Activated naive CD8-positive, alpha-beta T cell treated with anti-CD3 and anti-CD28 coated beads, Interleukin-2, amount 50 U/mL, for 16 hours (primary cell): ENCODE measurements around the gene RNF217.
"Not testable (repeated sequence)": the region's sequence is repeated elsewhere in the genome, so short reads cannot be mapped to it uniquely, and the experiment has no call there.

Source experiments
- DNase-seq: peaks from one replicate; pipeline ENCODE4 v3.0.0-alpha.2; 2020; ENCODE audit warnings: low read depth, low spot score

Gene RNF217

DNA sequence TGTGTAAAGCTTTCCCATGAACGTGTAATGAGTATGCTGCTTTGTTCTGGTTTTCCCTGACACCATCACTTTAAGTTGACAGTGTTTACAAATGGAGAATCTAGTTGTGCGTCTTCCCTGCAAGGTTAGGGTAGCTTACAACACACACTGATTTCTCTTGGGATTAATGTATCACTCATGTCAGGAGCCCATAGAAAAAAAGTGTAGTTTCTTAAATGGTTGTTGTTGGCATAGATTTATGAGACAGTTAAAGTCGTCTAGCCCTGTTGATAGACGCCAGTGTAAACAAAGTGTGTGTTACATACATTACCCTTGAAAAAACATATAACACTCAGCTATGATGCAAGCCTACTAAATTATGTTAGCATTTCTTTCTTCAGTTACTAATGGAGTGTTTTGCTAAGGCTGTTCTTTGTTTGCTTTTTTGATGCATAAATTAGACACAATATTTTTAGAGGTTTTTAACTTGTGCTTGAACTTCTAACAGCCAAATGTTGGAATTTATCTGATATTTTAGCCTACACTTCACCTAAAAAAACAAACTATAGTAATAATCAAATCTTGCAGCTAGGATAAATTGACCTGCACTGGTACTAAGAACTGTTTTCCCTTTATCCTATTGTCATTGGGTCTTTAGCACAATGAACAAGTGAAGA lies 88.6 kb downstream of the RNF217 start:
- no peak for DNase-seq

DNA sequence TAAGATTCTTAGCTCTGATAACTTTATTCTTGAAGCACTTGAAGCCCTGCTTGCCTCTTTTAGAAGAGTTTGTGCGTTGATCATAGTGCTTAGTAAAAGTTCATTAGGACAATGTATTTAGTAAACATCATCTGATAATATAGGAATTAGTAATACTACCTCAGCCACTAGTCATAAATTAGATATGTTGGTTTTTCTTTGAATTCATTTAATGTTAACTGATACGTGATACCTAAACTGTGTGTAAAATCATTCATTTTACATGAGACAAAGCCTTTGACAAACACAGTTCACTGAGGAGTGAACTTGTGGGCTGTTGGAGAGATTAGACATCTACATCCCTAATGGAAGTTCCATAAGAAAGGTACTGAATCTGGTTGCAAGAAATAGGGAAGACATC lies 91.6 kb downstream of the RNF217 start:
- no peak for DNase-seq

DNA sequence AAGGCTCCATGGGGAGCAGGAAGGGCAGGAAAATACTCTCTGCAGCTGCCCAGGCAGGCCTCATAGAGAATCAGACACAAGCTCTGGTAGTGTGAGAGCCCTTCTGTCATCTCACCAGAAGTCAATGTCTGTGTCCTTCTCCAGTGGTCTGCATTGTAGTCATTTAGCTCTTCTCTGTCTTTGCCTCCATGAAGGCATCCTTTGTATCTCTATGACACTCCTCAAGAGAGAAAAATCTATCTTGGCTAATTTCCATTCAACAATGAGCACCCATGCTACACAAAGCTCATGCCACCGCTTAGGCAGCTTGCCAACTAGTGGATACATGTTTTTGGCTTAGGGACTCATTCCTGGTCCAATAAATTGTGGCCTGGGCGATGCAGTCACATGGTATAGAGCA lies 92.1 kb downstream of the RNF217 start:
- DNase-seq: no peak

DNA sequence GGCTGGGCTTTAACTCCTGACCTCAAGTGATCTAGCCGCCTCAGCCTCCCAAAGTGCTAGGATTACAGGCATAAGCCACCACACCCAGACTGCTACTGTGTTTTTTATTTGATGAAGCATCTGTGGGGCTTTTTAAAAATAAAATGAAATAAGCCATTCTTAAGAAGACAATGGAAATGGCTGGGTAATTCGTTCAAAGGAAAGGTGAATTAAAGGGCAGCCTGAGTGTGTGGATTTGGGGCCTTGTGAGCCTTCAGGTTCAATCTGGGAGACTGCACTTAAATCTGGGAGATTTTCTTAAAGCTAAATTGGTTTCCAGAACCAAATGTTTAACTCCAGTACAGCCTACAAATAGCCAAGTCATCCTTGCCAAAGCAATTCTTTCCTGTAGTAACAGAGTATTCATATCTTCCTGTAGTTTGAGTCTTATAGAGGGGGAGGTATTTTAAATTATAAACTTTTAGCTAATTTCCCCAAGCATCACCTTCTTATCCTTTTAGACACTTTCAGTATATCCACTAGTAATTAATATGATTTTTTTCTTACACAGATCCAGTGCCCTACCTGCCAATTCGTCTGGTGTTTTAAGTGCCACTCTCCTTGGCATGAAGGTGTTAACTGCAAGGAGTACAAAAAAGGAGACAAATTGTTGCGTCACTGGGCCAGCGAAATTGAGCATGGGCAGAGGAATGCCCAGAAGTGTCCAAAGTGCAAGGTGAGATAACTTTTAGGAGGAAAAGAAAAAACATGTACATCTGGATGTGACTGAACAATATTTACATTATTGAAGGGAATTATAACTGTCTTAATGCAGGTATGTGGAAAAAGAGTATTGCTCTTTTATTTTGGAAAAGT lies 95.4 kb downstream of the RNF217 start:
- DNase-seq: no peak

DNA sequence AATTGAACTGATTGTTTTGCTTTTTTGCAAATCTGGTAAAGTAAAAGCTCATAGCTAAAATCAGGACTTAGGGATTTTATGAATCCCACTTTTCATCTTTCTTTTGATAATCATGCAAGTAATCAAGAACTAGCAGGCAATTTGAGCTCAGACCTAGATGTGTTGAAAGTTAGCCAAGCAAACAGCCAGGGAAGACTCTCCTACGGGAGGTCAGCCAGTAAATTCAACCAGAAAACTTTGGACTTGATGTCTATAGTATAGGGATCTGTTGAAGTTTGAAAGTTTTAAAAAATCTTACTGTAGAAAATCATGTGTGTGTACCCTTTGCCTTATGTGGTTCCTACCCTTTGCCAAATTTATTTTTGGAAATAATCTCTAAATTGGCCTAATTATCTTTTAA lies 96.3 kb downstream of the RNF217 start:
- no peak for DNase-seq

DNA sequence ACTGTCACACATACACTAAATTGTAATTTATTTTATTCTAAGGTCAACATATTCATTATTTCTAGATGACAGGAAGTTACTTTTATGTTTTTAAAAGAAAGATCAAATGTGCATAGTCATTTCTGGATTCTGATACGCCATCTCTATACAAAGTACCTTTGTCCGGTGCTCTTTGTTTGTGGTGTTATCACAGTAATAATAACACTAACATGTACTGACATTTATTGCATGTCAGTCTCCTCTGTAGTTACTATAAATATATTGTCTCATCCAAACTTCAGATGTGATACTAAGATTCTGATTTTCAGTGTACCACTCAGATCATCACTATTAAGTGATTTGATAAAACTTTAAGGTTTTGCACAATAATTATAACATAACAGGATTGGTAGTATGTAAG lies 101.1 kb downstream of the RNF217 start:
- no peak for DNase-seq

DNA sequence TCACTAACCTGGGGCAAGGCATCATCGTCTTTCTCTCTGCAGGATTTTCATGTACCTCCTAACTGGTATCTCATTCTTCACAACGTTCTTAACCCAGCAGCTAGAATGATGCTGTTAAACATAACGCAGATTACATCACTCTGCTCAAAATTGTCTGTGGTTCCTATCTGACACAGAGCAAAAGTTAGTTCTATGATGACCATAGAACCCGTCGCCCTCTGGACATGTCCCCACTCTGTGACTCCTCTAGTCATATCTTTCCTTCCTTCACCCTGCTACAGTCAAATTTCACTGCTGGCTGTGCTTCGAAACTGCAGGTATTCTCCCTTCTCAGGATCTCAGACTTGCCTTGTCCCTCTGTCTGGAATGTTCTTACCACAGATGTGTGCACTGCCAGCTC lies 103.9 kb downstream of the RNF217 start:
- DNase-seq: no peak

DNA sequence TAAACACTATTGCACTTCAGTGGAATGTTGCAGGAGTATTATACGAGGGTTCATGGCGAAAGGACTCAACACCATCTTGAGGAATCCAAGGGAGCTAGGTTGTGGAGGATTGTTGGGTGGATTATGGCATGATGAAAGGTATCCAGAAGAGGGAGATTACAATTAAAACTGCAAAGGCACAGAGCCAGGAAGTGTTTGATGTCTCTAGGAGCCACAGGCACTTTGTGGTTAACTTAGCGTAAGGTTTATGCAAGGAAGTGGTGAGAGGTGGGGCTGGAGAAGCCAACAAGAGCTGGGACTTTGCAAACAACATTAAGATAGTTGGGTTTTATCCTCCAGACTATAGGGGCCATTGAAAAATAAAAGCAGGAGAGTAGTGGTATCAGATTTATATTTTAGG lies 104.7 kb downstream of the RNF217 start:
- no peak for DNase-seq

DNA sequence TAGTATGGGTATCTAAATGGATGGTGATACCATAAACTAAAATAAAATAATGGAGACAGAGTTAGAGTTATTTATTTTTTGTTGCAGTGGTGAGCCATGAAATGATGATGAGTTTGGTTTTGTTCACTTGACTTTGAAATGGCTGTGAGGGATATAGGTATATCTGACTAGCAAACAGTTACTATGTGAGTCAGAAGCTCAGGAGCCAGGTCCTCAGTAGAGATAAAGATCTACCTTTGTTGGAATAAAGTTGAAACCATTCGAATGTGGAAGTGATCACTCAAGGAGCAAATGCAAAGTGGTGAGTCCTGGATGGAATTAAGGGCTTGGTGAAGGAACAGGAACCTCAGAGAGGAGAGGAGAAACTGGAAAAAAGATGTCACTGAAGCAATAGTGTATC lies 105.3 kb downstream of the RNF217 start:
- DNase-seq: no peak

DNA sequence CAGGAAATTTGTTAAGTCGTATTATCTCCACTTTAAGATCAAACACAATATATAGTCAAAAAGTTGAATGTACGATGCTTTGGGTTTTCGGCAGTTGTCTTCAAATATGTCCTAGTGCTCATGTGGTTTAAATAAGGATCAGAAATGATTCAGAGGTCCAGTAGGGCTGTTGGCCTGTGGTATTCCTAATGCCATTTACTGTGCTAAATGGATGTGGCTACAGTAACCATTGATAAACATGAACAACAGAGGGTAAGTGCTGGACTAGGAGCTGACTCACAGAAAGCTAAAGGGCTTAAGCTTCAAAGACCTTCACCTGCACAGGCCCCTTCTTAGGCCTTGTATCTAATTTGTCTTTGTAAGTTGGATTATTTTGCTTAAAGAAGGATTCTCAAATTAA lies 110.8 kb downstream of the RNF217 start:
- no peak for DNase-seq

DNA sequence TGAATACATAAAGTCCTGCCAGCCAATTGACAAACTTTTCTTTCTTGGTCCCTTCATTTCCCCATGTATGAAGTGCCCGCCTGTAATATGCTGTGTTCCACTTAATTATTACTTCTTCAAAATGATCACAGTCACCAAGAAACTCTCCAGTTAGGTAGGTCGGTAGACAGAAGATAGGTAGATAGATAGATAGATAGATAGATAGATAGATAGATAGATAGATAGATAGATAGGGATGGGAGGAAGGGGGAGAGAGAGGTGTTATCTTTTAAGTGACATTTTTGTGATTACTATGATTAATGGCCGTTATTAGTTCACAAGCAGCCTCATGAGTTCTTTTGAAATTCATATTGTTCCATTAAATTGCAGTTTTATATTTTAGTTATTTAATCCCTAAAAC lies 111.9 kb downstream of the RNF217 start:
- DNase-seq: no peak

DNA sequence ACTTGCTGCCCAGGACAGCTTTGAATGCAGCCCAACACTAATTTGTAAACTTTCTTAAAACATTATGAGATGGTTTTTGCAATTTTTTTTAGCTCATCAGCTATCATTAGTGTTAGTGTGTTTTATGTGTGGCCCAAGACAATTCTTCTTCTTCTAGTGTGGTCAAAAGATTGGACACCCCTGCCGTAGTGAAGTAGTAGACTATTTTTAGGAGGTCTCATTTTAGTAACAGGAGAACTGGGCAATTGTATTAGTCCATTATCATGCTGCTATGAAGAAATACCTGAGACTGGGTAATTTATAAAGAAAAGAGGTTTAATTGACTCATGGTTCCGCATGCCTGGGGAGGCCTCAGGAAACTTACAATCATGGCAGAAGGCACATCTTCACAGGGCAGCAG lies 112.8 kb downstream of the RNF217 start:
- DNase-seq: not testable (repeated sequence)

DNA sequence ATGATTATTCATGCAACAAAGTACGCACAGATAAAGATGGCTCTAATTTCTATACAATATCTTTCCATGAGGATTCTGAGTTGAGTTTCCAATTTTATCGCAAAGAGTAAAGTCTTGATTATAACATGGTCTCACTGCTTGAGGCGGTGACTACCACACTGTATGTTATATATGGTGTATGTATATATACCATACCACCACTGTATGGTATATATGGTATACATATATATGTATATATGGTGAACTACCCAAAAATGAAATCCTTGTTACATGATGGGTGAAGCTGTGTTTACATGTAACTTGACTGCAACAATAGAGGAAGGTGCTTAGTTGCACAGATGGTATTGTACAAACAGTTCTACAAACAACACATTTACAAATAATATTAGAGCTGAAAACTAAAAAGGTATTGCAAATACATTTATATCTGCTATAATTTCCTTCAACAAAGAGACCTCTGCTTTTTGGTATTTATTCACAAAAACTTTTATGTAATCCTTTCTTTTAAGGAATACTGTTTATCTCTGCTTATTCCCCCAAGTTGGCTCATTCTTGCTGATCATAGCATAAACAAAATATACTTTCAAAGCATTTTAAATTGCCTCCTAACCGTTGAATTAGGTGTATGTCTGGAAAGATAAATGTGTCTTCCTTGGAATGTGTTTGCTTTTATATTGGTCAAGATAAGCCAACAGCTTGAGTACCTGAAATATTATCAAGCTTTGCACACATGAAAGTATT lies 113.7 kb downstream of the RNF217 start:
- DNase-seq: no peak

DNA sequence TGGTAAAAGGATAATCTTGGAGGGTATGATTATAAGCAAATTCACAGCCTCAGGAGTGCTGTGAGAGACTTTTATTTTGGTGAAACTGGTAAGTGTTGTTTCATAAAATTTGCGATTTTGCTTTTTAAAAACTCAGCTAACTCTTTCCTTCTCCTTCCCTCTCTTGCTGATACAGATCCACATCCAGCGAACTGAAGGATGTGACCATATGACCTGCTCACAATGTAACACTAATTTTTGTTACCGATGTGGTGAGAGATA lies 114.2 kb downstream of the RNF217 start:
- DNase-seq: no peak

DNA sequence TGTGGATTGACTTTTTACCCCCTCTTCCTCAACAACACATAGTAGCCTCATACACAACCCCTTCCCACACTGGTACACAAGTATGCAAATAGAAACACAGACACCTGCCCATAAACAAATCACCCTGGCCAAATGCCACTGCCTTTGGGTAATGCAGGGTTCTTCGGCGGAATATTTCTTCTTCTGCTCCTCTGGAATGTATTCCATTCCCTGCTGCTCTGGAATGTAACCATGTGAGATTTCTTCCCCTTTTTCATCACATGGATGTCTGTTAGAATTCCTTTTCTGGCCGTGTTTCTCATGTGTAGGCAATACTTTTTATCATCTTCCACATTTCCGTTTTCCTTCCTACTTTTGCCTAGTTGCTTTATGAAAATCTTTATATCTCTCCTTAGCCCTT lies 115.2 kb downstream of the RNF217 start:
- no peak for DNase-seq

DNA sequence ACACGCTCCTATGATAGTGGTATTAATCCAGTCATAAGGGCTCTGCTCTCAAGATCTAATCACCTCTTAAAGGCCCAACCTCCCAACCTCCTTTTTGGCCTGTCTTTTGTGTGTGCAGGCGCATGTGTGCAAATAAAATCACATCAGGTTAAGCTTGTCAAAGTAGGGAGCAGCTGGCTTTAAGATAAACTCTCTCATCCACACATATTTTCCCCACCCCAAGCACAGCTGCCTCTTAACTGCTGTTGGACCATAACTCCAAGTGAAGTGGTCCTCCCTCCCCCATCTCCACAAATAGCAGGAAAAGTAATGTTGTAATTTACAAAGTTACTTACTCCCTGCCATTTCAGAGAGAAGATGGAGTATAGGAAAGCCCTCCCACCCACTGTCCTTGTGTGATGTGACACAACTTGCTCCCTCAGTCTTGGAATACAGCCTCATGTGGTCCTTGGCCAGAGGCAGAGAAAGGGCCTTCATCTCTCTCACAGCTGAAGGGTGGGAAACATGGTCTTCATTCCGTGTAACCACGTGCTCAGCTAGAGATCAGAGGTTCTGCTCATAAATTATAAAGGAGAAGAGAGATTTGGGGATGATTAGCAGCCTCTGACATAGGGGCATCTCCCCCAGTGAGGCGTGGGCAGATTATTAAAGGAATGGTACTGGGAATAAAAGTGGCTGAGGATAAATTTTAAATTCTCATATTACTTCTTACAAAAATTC lies 116.5 kb downstream of the RNF217 start:
- no peak for DNase-seq

DNA sequence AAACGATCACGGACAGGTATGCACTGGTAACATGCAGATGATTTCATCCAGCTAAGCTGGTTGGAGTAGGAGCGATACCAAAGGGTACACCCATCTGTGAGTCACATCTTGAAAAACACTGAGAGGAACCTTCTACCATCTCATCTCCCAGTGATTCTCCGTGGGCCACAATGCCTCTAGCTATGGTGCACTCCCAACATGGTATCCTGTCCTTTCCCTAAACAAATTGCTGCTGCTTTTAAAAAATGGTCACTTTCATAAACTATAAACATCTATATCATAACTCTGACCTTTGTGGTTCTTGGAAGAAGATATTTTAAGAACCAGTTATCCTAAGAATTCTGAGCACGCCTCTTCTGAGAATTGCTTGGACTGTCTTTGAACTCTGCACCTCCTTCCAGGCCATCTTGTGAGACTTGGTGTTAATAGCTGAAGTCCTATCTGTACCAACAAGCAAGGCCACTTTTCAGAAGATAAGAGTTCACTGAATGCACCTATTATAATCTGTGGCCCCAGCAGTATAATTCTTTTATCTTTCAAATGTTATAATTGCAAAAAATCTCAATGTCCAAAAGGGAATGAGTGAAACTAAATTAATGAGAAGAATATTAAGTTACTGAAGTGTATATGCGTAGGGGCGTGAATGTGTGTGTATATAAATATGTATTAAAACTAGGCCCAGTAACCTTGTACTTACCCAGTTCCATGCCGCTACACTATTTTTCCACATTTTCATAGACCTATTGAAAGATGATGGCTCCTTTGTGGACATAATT lies 120.9 kb downstream of the RNF217 start:
- no peak for DNase-seq

DNA sequence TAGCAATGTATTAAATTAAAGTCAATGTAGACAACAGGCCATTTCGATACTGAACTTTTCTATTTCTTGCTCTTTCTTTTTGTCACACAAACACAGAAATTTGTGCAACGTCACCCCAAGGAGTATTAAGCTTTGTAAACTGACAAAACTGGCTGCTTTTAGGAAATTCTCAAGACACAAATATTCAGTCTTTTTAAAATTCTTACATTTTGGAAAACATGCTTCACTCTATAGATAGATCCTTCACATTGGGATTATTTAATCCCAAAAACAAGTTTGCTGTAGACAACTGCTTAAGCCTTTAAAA lies 121.4 kb downstream of the RNF217 start:
- no peak for DNase-seq

DNA sequence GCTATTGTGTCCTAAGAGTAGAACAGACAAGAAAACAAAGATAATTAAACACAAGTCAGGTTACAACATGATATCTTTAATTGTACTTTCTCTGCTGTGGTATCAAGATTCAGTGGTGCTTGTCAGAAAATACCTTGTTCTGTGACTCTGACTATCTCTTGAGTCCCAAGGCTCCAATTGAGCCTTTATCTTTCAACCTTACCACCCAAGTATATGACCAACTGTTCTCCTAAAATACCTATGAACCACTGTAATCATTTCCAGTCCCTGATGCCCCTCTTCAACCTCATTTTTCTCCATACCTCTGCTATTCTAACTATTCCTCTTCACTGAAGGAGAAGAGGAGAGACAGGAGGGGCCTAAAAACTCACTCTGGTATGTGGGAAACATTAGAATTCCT lies 124.5 kb downstream of the RNF217 start:
- no peak for DNase-seq

DNA sequence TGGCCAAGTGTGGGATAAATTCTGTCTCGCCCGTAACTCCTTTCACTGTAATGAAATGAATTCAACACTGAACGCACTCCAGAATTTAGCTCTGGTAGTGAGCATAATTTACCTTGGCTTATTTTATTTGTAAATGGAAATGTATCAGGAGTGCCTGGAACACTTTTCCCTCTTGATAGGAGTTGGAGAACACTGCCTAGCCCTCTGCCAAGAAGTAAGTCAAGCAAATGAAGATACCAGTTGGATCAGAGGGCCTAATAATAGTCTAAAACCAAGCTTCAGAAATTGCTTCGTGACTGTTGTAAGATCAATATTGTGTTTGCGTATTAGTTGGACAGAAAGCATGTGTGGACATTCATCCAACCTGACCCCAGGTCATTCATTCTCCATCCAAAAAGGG lies 126.7 kb downstream of the RNF217 start:
- DNase-seq: no peak

DNA sequence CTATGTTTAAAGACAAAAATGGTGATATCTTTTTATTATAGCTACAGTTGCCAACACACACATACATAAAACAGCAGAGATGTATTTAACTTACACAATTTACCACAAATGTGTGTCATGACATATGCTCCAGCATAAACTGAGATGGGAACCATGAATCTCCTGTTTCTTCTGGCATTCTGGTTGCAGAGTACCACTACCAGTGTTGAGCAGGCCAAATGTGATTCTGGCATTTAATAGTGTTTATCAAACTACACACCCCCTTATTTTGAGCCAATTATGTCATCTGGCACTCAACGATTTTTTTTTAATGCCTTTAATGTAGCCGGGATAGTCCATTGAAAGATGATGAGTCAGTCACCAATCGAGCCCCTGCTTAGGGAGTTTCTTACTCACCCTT lies 132.3 kb downstream of the RNF217 start:
- DNase-seq: no peak
